Calu3 (cell line): ENCODE data around the gene MYOCD. TPM values are rescaled to one million over a fixed set of nuclear protein-coding genes. Genes with fewer than 3 reads are reported as not detected.

Experiments used
- BruUV-seq: library from RNA; stranded (reverse); fragments of 400-500 nt; replicated peaks from 2 replicates; lab custom pipeline; 2021; lab: Mats Ljungman, UMichigan
- CTCF ChIA-PET: fragments of 300-600 bp; sonication (Branson Sonifier 250); formaldehyde crosslinking; loops from one replicate; lab custom pipeline; 2022; ENCODE audit warnings: antibody characterized with exemption; lab: Charles Lee
- DNase-seq: peaks from one replicate; pipeline ENCODE4 v3.0.0; 2022
- H3K27ac Mint-ChIP-seq: one replicate; pipeline ENCODE4 v1.8.0; 2022; ENCODE audit warnings: mixed read lengths; ENCODE audit not compliant: unreplicated experiment
- H3K27me3 Mint-ChIP-seq: one replicate; pipeline ENCODE4 v1.8.0; 2022; ENCODE audit warnings: mixed read lengths; ENCODE audit not compliant: unreplicated experiment
- H3K36me3 Mint-ChIP-seq: one replicate; pipeline ENCODE4 v1.8.0; 2022; ENCODE audit warnings: mild to moderate bottlenecking, moderate library complexity, mixed read lengths; ENCODE audit not compliant: insufficient read depth, unreplicated experiment
- H3K4me1 Mint-ChIP-seq: one replicate; pipeline ENCODE4 v1.8.0; 2022; ENCODE audit warnings: mild to moderate bottlenecking, low read depth, mixed read lengths; ENCODE audit not compliant: unreplicated experiment
- H3K4me3 Mint-ChIP-seq: one replicate; pipeline ENCODE4 v1.8.0; 2022; ENCODE audit warnings: mild to moderate bottlenecking, low read depth, moderate library complexity, mixed read lengths; ENCODE audit not compliant: unreplicated experiment
- H3K9me3 Mint-ChIP-seq: one replicate; pipeline ENCODE4 v1.8.0; 2022; ENCODE audit warnings: low read depth, mixed read lengths; ENCODE audit not compliant: unreplicated experiment
- CTCF ChIP-seq: fragments of 200-600 bp; IDR thresholded peaks from one replicate; pipeline ENCODE4 v1.8.0; 2022; ENCODE audit warnings: antibody characterized with exemption; ENCODE audit not compliant: unreplicated experiment
- intact Hi-C: fragments of 100-400 bp; cut with micrococcal nuclease; formaldehyde crosslinking; loops from one replicate; pipeline ENCODE4 v1.10.0; 2022; ENCODE audit not compliant: unreplicated experiment
- total RNA-seq: library from RNA; stranded (reverse); gene quantifications from 2 replicates; pipeline ENCODE4 v1.2.3, GENCODE V29; 2022

The MYOCD gene
- total RNA-seq, 1 experiment from 2014 or later: not detected

- DNase-seq: no peak
- peaks cover 17% of the 10 kb centered on the region for H3K4me1 Mint-ChIP-seq
- H3K27ac Mint-ChIP-seq: no peak overlapping the region
These were observed 148.0 kb downstream of the MYOCD start for GRCh38 chr17:12813664-12814063.

GRCh38 chr17:12814718-12815117, 149.0 kb downstream of the MYOCD start:
- Mint-ChIP-seq H3K36me3 (no peaks in the 10 kb centered on the region), H3K27me3 (no peaks in the 10 kb centered on the region), H3K27ac (no peak overlapping the region), H3K4me3 (no peak overlapping the region), H3K4me1 (peaks cover 17% of the 10 kb centered on the region), H3K9me3 (peaks cover 1% of the 10 kb centered on the region)
- CTCF ChIA-PET: no interaction called here
- no TSS peak for BruUV-seq
- no peak for TF ChIP-seq CTCF
- intact Hi-C loops: no loop called here
- no peak for DNase-seq

More at GRCh38 chr17:12813664-12814063, 148.0 kb downstream of the MYOCD start:
- CTCF ChIA-PET: no interaction called here
- no peak for TF ChIP-seq CTCF
- no peak overlapping the region for H3K4me3 Mint-ChIP-seq
- intact Hi-C loops: no loop called here
- peaks cover 10% of the 10 kb centered on the region for H3K9me3 Mint-ChIP-seq
- no TSS peak for BruUV-seq
- H3K27me3 Mint-ChIP-seq: no peaks in the 10 kb centered on the region
- H3K36me3 Mint-ChIP-seq: no peaks in the 10 kb centered on the region

GRCh38 chr17:12815642-12816141, 150.0 kb downstream of the MYOCD start:
- CTCF ChIA-PET: interaction anchor here (0.7 kb wide), 1 partner anchor 11 kb away, joined by 3 read pairs; no protein-coding TSS in a partner anchor
- Mint-ChIP-seq H3K4me3 (no peak overlapping the region), H3K27me3 (no peaks in the 10 kb centered on the region), H3K27ac (no peak overlapping the region), H3K36me3 (no peaks in the 10 kb centered on the region), H3K9me3 (no peaks in the 10 kb centered on the region), H3K4me1 (peaks cover 19% of the 10 kb centered on the region)
- no peak for TF ChIP-seq CTCF
- no TSS peak for BruUV-seq
- intact Hi-C loops: no loop called here
- no peak for DNase-seq

Other genes starting within 250 kb of the MYOCD start
- gene ARHGAP44, start 123.6 kb downstream of the MYOCD start, total RNA-seq: 17.1 and 17.5 TPM in 2 replicates